ENCODE results near the gene TBC1D23.
A peak's percentile ranks its signal among the peaks of the same experiment; 100 is the strongest.
"Not testable (repeated sequence)": the region's sequence is repeated elsewhere in the genome, so short reads cannot be mapped to it uniquely, and the experiment has no call there.

Gene TBC1D23

DNA sequence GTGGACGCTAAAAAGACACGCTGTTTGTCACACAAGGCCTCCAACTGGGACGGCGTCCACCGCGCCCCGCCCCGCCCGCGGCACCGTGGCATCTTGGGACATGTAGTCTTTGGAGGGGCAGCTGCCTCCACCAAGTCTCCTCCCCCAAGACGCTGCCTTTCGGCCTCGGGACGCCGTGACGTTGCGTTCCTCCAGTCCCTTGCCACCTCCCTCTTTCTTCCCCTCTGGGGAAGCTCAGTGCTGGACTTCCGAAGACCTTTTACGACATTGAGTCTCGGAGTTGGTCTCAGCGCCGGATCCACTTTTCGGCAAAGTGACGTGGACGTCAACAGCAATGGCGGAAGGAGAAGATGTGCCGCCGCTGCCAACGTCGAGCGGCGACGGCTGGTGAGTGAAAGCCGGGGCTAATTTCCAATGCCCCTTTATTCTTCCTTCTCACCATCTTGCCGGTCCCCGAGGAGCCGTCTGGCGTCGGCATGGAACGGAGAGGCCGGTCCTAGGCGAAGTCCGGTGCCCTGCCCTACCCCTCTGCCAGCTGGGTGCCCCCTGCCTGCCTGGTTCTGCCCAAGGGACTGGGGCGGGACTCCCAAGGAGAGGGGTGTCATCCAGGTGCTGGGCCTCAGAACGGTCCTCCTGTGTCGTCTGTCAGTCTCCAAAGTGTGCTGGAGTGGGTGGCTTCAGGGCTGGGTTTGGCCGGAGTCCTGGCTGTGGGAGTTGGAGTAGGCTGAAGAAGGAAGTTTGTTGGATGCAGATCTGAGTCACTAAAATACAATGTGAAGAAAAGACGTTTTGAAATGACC, at the start of gene TBC1D23:
Gene TBC1D23 (plus strand): TSS at position 308 of the 800 bp plus-strand sequence. CDS start 27 bp downstream, at position 335.
- peak; percentile 99 for DNase-seq

DNA sequence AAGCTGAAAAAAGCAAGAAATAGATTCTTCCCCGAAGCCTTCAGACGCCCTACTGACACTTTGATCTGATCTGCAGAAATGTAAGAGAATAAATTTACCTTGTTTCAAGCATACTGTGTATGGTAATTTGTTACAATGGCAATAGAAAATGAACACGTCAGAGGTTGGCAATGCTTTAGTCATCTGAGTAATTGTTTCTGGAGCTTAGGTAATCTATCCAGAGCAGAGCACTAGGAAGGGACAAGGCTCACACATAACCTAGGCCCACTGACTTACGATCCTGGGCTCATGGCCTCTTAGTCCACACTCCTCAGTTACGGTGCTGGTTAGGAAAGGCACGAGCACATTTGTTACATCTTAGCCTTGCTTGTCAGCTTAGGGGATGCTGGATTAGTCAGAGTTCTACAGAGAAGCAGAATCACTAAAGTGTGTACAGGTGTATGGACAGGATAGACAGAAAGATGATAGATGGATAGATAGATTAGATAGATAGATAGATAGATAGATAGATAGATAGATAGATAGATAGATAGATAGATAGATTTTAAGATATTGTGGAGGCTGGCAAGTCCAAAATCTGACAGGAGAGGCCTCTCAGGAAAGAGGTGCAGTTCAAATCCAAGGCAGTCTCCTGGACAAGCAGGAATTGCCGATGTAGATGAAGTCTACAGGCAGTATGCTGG, 46.8 kb upstream of the TBC1D23 start:
- DNase-seq: no peak

DNA sequence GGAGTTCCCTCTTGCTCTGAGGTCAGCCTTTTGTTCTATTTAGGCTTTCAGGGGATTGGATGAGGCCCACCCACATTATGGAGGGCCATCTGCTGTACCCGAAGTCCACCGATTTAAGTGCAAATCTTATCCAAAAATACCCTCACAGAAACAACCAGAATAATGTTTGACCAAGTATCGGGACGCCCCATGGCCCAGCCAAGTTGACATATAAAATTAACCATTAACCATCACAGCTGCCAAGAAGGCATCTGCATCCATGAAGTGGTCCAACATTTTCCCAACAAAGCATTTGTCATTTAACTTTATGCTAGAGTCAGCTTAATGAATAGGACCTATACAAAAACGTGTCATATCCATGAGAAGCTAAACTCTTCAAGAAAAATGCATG, 46.2 kb upstream of the TBC1D23 start:
- no peak for DNase-seq

GRCh38 chr3:100216713-100217112, 44.1 kb upstream of the TBC1D23 start:
- no peak for DNase-seq

GRCh38 chr3:100221159-100221558, 39.6 kb upstream of the TBC1D23 start:
- DNase-seq: no peak

- DNase-seq: no peak
Measured at GRCh38 chr3:100225193-100225592, 35.6 kb upstream of the TBC1D23 start.

DNA sequence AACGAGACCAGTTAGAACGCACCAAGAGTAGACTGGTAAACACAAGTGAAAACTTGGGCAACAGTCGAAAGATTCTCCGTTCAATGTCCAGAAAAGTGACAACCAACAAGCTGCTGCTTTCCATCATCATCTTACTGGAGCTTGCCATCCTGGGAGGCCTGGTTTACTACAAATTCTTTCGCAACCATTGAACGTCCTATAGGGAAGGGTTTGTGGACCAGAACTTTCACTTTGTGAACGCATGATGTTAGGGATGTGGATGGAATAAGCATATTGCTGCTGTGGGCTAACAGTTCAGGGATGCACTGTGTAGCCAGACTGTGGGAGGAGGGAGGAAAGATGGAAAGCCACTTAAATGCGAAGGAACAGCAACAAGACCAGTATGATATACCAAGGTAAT, 34.9 kb upstream of the TBC1D23 start:
- no peak for DNase-seq

- no peak for DNase-seq
Measured at GRCh38 chr3:100226712-100227429, 33.9 kb upstream of the TBC1D23 start.

- DNase-seq: no peak
Measured at GRCh38 chr3:100227511-100227921, 33.3 kb upstream of the TBC1D23 start.

GRCh38 chr3:100228247-100228646, 32.5 kb upstream of the TBC1D23 start:
- DNase-seq: no peak

GRCh38 chr3:100229188-100229587, 31.6 kb upstream of the TBC1D23 start:
- not testable (repeated sequence) for DNase-seq

DNA sequence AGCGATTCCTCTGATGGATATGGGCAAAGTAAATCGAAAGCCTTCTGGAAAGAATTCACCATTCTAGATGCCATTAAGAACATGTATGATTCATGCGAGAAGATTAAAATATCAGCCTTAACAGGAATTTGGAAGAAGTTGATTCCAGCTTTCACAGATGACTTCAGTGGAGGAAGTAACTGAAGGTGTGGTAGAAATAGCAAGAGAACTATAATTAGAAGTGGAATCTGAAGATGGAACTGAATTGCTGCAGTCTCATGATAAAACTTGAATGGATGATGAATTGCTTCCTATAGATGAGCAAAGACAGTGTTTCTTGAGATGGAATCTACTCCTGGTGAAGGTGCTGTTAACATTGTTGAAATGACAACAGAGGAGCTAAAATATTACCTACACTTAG, 30.1 kb upstream of the TBC1D23 start:
- DNase-seq: no peak

GRCh38 chr3:100231668-100232067, 29.1 kb upstream of the TBC1D23 start:
- DNase-seq: no peak

GRCh38 chr3:100234364-100234763, 26.4 kb upstream of the TBC1D23 start:
- DNase-seq: no peak

DNA sequence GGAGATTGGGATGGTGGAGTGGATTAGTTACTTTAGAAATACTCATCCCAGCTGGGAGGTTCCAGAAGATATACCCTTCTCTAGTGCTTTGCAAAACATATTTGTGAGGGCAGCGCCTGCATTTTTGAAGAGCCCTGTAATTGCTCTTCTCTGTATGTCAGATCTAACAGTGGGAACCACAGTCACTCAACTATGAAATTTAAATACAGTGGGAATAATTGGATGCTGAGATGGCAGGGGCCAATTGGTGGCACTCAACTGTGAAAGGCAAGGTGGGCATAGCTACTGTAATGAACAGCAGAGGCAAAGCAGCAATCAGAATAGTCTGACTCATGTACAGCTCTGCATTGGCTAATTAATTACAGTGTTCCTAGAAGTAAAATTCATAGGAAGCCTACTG, 22.2 kb upstream of the TBC1D23 start:
- DNase-seq: no peak

GRCh38 chr3:100242471-100242870, 18.3 kb upstream of the TBC1D23 start:
- DNase-seq: not testable (repeated sequence)

GRCh38 chr3:100244264-100244663, 16.5 kb upstream of the TBC1D23 start:
- no peak for DNase-seq

- no peak for DNase-seq
Measured at GRCh38 chr3:100245136-100245535, 15.7 kb upstream of the TBC1D23 start.

- no peak for DNase-seq
Measured at GRCh38 chr3:100245927-100246326, 14.9 kb upstream of the TBC1D23 start.

GRCh38 chr3:100246999-100247398, 13.8 kb upstream of the TBC1D23 start:
- no peak for DNase-seq

- DNase-seq: no peak
Measured at GRCh38 chr3:100252001-100252400, 8.8 kb upstream of the TBC1D23 start.

DNA sequence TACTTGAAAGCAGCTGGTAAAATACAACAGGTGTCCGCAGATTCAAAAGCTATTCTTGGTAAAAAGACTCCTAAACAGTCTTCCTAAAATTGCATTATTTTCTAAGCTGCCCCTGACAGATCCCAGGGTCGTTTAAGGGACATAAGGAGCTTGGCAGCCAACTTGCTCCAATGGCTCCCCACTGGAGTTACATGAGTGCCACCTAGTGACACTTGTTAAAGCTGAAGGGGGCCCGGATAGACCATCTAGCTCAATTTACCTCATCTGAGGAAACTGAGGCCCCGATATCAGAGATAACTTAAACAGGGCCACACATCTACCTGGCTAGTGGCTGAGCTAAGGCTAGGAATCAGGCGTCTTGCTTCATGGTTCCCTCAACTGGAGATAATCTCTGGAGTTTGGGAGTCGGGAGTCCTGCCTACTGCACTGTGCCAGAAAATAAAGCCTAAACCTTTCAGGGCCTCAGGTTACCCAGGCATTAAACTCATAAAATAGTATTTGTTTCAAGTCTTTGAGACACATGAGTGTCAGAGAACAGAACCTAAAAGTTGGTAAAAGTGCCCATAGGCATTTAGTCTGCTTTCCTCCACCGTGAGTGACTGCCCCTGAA, 6.5 kb upstream of the TBC1D23 start:
- DNase-seq: peak; percentile 59 to 62

DNA sequence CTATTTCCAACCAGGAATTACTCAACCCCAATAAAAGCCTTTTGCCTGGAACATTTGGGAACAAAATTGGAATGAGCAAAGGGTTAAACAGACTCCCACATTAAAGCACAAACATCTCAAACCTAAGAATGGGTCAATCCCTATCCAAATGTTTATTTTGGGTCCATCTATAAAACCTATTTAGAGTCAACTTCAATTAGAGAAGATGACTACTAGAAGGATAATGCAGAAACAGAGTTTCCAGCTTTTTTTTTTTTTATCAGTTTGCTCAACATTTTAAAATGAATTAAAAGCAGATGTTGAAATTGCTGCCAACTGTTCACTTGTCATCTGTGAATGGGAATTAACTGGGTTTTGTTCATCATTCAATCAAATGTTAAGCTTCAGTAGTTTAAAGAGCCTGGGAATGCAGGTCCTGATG, 4.1 kb upstream of the TBC1D23 start:
- no peak for DNase-seq
